WTC11 (cell line): Measurements from ENCODE around the gene ZYG11B. TPM values are rescaled to one million over a fixed set of nuclear protein-coding genes. Genes with fewer than 3 reads are reported as not detected.

Source experiments
- AFF4 ChIP-seq: sonication (generic); formaldehyde crosslinking; IDR thresholded peaks from 2 replicates; pipeline ENCODE4 v1.8.1; 2023; ENCODE audit warnings: mild to moderate bottlenecking, missing genetic modification reagents, borderline replicate concordance
- ARID4B ChIP-seq: sonication (generic); formaldehyde crosslinking; IDR thresholded peaks from 2 replicates; pipeline ENCODE4 v1.8.0; 2023; ENCODE audit warnings: missing genetic modification reagents, mild to moderate bottlenecking, borderline replicate concordance
- ATF2 ChIP-seq: sonication (generic); formaldehyde crosslinking; IDR thresholded peaks from 2 replicates; pipeline ENCODE4 v1.8.1; 2022; ENCODE audit warnings: low read depth, missing genetic modification reagents, borderline replicate concordance
- E2F1 ChIP-seq: sonication (generic); formaldehyde crosslinking; IDR thresholded peaks from 2 replicates; pipeline ENCODE4 v1.8.0; 2022; ENCODE audit warnings: mild to moderate bottlenecking, missing genetic modification reagents
- EMX1 ChIP-seq: fragments of 250-450 bp; sonication (Bioruptor Pico); IDR thresholded peaks from 2 replicates; pipeline ENCODE4 v1.8.0; 2021; ENCODE audit warnings: mild to moderate bottlenecking
- ETV6 ChIP-seq: sonication (generic); formaldehyde crosslinking; IDR thresholded peaks from 2 replicates; pipeline ENCODE4 v1.8.1; 2022; ENCODE audit warnings: mild to moderate bottlenecking, missing genetic modification reagents
- FOXK1 ChIP-seq: sonication (generic); formaldehyde crosslinking; IDR thresholded peaks from 2 replicates; pipeline ENCODE4 v1.8.0; 2022; ENCODE audit warnings: mild to moderate bottlenecking, moderate library complexity, missing genetic modification reagents
- FOXP1 ChIP-seq: sonication (generic); formaldehyde crosslinking; IDR thresholded peaks from 2 replicates; pipeline ENCODE4 v1.8.0; 2022; ENCODE audit warnings: missing genetic modification reagents, mild to moderate bottlenecking, moderate library complexity, borderline replicate concordance
- GABPB1 ChIP-seq: sonication (generic); formaldehyde crosslinking; IDR thresholded peaks from 2 replicates; pipeline ENCODE4 v1.8.1; 2023; ENCODE audit warnings: mild to moderate bottlenecking, missing genetic modification reagents
- GRHL2 ChIP-seq: fragments of 250-450 bp; sonication (Bioruptor Pico); IDR thresholded peaks from 2 replicates; pipeline ENCODE4 v1.8.0; 2022; ENCODE audit warnings: mild to moderate bottlenecking, moderate library complexity; ENCODE audit not compliant: insufficient replicate concordance, severe bottlenecking
- IRF1 ChIP-seq: sonication (generic); formaldehyde crosslinking; IDR thresholded peaks from 2 replicates; pipeline ENCODE4 v1.8.0; 2023; ENCODE audit warnings: missing genetic modification reagents
- MAX ChIP-seq: sonication (generic); formaldehyde crosslinking; IDR thresholded peaks from 2 replicates; pipeline ENCODE4 v1.8.0; 2022; ENCODE audit warnings: mild to moderate bottlenecking, missing genetic modification reagents
- NFE2L1 ChIP-seq: sonication (generic); formaldehyde crosslinking; IDR thresholded peaks from 2 replicates; pipeline ENCODE4 v1.8.1; 2023; ENCODE audit warnings: missing genetic modification reagents
- NFYB ChIP-seq: sonication (generic); formaldehyde crosslinking; conservative IDR thresholded peaks from 2 replicates; pipeline ENCODE4 v1.8.0; 2022; ENCODE audit warnings: low read depth, missing genetic modification reagents
- NR1H2 ChIP-seq: sonication (generic); formaldehyde crosslinking; IDR thresholded peaks from 2 replicates; pipeline ENCODE4 v1.9.0; 2021; ENCODE audit warnings: mild to moderate bottlenecking, moderate library complexity, missing genetic modification reagents
- NR3C1 ChIP-seq: sonication (generic); formaldehyde crosslinking; conservative IDR thresholded peaks from 2 replicates; pipeline ENCODE4 v1.8.1; 2023; ENCODE audit warnings: low read depth, mild to moderate bottlenecking, missing genetic modification reagents
- SMAD3 ChIP-seq: sonication (generic); formaldehyde crosslinking; IDR thresholded peaks from 2 replicates; pipeline ENCODE4 v1.8.0; 2022; ENCODE audit warnings: missing genetic modification reagents, mild to moderate bottlenecking, borderline replicate concordance
- USF1 ChIP-seq: sonication (generic); formaldehyde crosslinking; IDR thresholded peaks from 2 replicates; pipeline ENCODE4 v1.8.0; 2022; ENCODE audit warnings: mild to moderate bottlenecking, missing genetic modification reagents
- USF2 ChIP-seq: sonication (generic); formaldehyde crosslinking; IDR thresholded peaks from 2 replicates; pipeline ENCODE4 v1.8.1; 2023; ENCODE audit warnings: mild to moderate bottlenecking, missing genetic modification reagents, moderate library complexity
- ZBTB21 ChIP-seq: sonication (generic); formaldehyde crosslinking; IDR thresholded peaks from 2 replicates; pipeline ENCODE4 v1.8.1; 2023; ENCODE audit warnings: mild to moderate bottlenecking, missing genetic modification reagents, borderline replicate concordance
- ZNF138 ChIP-seq: sonication (generic); formaldehyde crosslinking; conservative IDR thresholded peaks from 2 replicates; pipeline ENCODE4 v1.8.1; 2022; ENCODE audit warnings: mild to moderate bottlenecking, moderate library complexity, missing genetic modification reagents
- ZNF317 ChIP-seq: sonication (generic); formaldehyde crosslinking; IDR thresholded peaks from 2 replicates; pipeline ENCODE4 v1.8.1; 2023; ENCODE audit warnings: low read depth, mild to moderate bottlenecking, moderate library complexity, missing genetic modification reagents, borderline replicate concordance
- total RNA-seq: library from RNA; stranded (reverse); gene quantifications from 3 replicates; pipeline ENCODE4 v1.2.3, GENCODE V29; 2021

The ZYG11B gene
- total RNA-seq, 1 experiment from 2014 or later = 19.2 TPM

GRCh38 chr1:52702886-52703787, 23.1 kb upstream of the ZYG11B start (continued):
- peak; percentile 54; the same call in 1 of the 2 replicates for TF ChIP-seq ARID4B (CRISPR knock-in tag)
- no peak for TF ChIP-seq ZNF317 (CRISPR knock-in tag)
- TF ChIP-seq ZBTB21 = peak; percentile 56; the same call in 1 of the 2 replicates
- no peak for TF ChIP-seq AFF4 (CRISPR knock-in tag)
- TF ChIP-seq GRHL2 (CRISPR knock-in tag) = no peak
- no peak for TF ChIP-seq NR3C1
- TF ChIP-seq FOXK1 = peak; percentile 95
- no peak for TF ChIP-seq EMX1 (CRISPR knock-in tag)
- no peak for TF ChIP-seq NR1H2 (CRISPR knock-in tag)
- TF ChIP-seq SMAD3 = no peak
- no peak for TF ChIP-seq NFE2L1 (CRISPR knock-in tag)
- peak; percentile 95 for TF ChIP-seq USF2 (CRISPR knock-in tag)
- peak; percentile 57; the same call in 1 of the 2 replicates for TF ChIP-seq FOXP1 (CRISPR knock-in tag)
- TF ChIP-seq IRF1 (CRISPR knock-in tag) = no peak
- peak; percentile 97 for TF ChIP-seq MAX (CRISPR knock-in tag)
- TF ChIP-seq ETV6 (CRISPR knock-in tag) = no peak
- TF ChIP-seq E2F1 (CRISPR knock-in tag) = no peak
- no peak for TF ChIP-seq ZNF138 (CRISPR knock-in tag)
- TF ChIP-seq NFYB (CRISPR knock-in tag) = peak; percentile 70
- TF ChIP-seq USF1 (CRISPR knock-in tag) = peak; percentile 96
- TF ChIP-seq ATF2 = no peak
- peak; percentile 90 for TF ChIP-seq GABPB1 (CRISPR knock-in tag)
